GM19467 (cell line): ENCODE results near the gene SPTLC2.
"Not testable (repeated sequence)": the region's sequence is repeated elsewhere in the genome, so short reads cannot be mapped to it uniquely, and the experiment has no call there.

Experiments
- ATAC-seq: cut with Tn5 transposase; IDR thresholded peaks from one replicate; pipeline ENCODE4 v1.9.1; 2021; ENCODE audit warnings: mild to moderate bottlenecking, moderate library complexity; ENCODE audit not compliant: unreplicated experiment

SPTLC2 gene, protein sequence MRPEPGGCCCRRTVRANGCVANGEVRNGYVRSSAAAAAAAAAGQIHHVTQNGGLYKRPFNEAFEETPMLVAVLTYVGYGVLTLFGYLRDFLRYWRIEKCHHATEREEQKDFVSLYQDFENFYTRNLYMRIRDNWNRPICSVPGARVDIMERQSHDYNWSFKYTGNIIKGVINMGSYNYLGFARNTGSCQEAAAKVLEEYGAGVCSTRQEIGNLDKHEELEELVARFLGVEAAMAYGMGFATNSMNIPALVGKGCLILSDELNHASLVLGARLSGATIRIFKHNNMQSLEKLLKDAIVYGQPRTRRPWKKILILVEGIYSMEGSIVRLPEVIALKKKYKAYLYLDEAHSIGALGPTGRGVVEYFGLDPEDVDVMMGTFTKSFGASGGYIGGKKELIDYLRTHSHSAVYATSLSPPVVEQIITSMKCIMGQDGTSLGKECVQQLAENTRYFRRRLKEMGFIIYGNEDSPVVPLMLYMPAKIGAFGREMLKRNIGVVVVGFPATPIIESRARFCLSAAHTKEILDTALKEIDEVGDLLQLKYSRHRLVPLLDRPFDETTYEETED

DNA sequence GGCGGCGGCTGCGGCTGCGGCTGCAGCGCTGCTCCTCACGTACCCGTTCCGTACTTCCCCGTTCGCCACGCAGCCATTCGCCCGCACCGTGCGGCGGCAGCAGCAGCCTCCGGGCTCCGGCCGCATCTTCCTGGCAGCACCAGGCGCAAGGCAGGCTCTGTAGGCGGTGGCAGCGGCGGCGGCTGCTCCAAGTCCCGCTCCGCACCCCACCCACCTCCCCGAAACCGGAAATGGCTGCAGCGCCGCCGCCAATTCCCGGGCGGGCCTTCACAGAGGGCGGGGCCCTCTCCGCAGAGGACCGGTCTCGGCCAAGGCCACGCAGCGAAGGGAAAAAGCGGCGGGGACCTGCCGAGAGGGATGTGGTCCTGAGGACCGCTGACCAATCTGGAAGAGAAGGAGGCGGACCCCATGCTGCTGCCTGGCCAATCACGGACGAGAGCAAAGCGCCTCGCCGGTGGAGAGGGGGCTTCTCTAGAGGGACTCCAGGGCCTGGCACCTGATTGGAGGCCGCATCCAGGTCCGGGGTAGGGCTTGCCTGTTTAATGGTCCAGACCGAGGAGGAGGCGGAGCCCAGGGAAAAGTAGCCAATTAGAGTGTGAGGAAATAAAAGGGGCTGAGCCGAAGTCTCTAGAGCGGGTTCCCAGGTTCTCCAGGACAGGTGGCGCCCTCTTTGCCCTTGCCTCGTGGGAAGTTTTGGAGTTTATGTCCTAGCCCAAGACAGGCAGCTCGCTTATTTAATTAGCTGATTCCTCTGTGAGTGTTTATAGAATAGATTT is at the start of gene SPTLC2:
SPTLC2 (minus strand) TSS at position 184 of the 776 bp plus-strand sequence; CDS start at position 126, 58 bp downstream.
- peak; percentile 97 for ATAC-seq

GRCh38 chr14:77663293-77663692 is 46.9 kb upstream of the SPTLC2 start:
- no peak for ATAC-seq

- not testable (repeated sequence) for ATAC-seq
Observed at GRCh38 chr14:77661562-77661961, 45.1 kb upstream of the SPTLC2 start.

GRCh38 chr14:77660754-77661153 is 44.3 kb upstream of the SPTLC2 start:
- no peak for ATAC-seq

DNA sequence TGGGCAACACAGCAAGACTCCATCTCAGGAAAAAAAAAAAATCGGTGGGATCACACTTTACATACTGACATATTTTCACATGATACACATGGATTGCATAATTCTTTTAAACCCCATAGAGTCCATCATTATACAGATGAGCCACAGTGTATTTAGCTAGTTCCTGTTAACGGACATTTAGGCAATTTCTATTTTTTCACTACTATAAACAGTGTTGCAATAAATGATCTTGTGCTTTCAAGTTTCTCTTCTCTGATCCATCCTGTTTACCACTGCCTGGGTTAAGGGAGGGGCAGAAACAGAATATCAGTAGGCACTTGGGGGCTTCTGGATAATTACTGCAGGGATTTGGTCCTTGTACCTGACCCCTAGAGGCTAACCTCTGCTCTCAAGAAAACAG is 43.4 kb upstream of the SPTLC2 start:
- no peak for ATAC-seq

DNA sequence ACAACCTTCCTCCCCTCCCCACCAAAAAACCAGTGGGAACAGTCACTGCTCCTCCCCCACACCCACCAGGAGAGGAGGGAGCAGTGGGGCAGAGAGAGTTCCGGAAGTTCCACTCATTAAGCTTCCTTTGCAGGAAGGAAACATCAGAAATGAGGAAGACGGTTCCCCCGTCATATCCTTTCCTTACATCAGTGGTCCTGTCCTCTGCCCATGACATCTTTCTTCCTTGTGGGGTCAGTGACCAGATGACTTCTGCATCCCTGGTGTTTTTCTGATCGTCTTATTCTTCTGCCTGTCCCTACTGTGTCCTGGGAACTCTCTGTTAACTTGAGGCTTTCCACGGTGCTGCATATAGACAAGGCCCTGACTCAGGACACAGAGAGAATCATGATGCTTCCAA is 40.8 kb upstream of the SPTLC2 start:
- ATAC-seq = no peak

DNA sequence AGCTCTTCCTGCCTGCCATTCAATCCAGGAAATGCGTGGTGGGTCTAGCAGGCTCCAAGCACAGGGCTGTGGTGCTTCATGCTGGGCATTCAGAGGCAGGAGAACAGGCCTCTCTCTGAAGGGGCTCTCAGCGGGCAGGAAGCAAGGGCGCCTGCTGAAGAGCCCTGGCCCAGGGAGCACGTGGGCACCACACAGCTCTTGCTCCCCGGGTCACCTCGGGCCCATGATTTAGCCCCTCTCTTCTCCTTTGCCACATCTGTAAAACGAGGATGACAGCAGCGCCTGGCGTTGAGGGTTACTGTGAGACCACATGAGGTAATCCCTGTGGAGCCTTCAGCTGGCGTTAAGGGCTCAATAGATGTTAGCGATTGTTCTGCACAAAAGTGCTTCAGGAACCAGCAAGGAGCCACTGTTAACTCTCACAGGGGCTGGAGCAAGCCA is 37.6 kb upstream of the SPTLC2 start:
- ATAC-seq = no peak

DNA sequence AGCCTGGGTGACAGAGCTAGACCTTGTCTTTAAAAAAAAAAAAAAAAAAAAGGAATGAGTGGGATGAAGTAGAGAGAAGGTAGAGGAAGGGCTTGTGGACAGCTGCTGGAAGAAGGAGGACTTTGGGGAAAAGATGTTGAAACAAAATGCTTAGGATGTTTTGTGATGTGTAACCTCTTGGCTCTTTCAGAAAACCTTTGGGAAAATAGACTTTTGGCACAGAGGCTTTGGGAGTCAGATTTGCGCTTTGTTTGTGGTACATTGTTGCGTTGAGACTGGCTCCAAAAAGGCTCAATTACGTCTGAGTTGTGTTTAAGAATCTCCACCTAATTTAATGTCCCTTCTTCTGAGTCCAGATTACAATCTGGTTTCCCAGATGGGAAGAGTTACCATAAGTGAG is 32.9 kb upstream of the SPTLC2 start:
- ATAC-seq = no peak

- no peak for ATAC-seq
Observed at GRCh38 chr14:77648520-77649200, 32.2 kb upstream of the SPTLC2 start.

DNA sequence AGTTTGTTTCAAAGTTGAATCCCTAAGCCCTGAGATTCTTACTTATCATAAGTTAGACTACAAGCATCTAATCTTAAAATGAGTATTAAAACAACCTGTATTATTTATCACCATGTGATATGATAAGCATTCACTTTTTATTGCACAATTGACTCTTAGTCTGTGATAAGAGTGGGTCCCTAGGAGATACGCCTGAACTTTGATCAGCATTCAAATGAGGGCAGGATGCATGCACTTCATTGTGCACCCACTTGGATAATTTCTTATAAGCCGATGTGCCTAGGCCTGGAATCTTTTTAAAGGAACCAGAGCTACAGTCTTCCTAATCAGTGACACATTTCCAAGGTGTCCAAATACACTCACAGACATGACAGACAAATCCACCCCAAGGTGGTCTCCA is 31.4 kb upstream of the SPTLC2 start:
- no peak for ATAC-seq

GRCh38 chr14:77646907-77647306 is 30.5 kb upstream of the SPTLC2 start:
- ATAC-seq = no peak

DNA sequence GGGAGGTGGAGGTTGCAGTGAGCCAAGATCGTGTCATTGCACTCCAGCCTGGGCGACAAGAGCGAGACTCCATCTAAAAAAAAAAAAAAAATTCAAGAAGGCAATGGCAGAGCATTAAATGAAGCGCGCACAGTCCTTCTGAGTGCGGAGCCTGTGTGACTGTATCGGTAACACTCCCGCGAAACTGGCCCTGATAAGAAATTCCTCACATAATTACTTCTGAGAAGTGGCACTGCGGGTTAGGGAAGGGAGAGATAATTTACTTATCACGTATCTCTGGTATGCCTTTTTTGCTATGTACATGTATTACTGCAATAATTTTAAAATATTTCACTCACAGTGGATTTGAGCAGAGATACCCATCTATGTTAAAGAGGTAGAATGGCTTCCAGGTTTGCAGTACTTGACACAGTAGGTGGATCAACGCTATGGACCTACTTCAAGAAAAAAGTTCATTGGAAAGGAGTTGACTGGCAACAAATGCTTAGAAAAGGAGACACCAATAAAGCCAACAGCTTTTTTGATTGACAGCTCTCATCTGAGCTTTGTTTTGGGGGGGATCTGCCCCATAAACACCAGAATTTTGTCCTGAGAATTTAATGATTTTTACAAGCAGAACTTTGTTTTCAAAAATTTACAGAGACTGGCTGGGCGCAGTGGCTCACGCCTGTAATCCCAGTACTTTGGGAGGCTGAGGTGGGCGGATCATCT is 29.2 kb upstream of the SPTLC2 start:
- ATAC-seq = no peak

- ATAC-seq = no peak
Observed at GRCh38 chr14:77642407-77642806, 26.0 kb upstream of the SPTLC2 start.

GRCh38 chr14:77641534-77642341 is 25.3 kb upstream of the SPTLC2 start:
- ATAC-seq = peak; percentile 66

DNA sequence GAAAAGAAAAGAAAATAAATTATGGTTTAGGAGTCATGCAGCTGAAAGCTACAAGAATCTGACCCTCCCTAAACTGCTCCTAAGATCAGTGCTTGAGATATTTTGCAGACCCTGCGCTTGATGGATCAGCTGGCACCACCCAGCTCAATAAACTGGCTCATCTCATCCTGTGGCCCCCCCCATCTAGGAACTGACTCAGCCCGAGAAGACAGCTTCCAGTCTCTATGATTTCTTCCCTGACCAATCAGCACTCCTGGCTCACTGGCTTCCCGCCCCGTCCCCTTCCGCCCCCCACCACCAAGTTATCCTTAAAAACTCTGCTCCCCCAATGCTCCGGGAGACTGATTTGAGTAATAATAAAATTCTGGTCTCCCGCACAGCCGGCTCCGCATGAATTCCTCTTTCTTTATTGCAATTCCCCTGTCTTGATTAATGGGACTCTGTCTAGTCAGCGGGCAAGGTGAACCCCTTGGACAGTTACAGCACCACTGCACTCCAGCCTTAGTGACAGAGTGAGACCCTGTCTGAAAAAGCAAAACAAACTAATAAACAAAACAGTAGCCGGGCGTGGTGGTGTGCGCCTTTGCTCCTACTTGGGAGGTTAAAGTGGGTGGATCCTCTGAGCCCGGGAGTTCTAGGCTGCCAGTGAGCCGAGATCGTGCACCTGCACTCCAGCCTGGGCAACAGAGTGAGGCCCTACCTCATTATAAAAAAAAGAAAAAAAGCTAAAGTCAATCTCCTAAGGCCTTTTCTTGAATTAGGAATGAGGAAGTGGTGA is 24.5 kb upstream of the SPTLC2 start:
- ATAC-seq = peak; percentile 12

DNA sequence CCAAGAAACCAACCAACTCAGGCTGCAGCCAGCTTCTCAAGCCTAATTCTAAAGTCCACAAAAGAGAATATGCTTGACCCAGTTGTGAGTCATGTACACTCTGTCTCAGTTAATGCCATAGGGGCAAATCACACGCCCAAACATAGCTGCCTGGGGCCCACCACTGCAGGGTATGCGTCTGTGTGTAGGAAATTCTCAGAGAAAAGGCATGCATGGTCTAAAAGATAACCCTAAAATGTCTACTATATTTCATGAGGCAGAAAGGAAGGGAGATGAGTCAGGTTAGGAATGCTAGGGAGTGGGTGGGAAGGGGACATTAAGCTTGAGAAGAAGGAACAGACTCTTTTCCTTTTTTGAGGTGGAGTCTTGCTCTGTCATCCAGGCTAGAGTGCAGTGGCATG is 22.3 kb upstream of the SPTLC2 start:
- no peak for ATAC-seq

DNA sequence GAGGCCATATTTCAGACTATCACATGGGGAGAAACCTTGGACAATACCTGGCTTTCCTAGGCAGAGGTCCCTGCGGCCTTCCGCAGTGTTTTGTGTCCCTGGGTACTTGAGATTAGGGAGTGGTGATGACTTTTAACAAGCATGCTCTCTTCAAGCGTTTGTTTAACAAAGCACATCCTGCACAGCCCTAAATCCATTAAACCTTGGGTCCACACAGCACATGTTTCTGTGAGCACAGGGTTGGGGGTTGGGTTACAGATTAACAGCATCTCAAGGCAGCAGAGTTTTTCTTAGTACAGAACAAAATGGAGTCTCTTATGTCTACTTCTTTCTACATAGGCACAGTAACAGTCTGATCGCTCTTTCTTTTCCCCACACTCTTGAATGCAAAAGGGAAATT is 19.4 kb upstream of the SPTLC2 start:
- ATAC-seq = not testable (repeated sequence)

- not testable (repeated sequence) for ATAC-seq
Observed at GRCh38 chr14:77635466-77635865, 19.0 kb upstream of the SPTLC2 start.

DNA sequence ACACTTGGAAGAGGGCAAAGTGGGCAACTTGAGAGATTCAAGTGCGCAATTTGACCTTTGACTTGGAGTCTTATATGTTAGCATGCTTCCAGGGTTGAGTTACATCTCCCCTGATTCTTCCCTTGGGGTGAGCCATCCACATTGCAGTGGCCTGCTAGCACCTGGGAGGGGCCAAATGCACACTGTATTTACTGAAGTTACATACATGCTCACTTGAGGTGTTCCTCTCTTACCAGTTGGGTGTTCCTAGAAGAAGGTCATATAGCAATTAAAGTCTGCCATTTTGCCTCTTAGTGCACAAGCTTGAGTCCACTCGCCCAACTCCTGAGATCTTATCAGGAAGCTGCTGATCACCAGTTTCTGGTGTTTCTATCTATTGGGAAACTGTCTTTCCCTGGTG is 13.7 kb upstream of the SPTLC2 start:
- no peak for ATAC-seq
